ENCODE measurements around the gene GPRIN1. TPM values are rescaled to one million over a fixed set of nuclear protein-coding genes. Genes with fewer than 3 reads are reported as not detected.

GPRIN1 gene
- total RNA-seq, 1 experiment from 2014 or later, result 6.9 TPM

DNA sequence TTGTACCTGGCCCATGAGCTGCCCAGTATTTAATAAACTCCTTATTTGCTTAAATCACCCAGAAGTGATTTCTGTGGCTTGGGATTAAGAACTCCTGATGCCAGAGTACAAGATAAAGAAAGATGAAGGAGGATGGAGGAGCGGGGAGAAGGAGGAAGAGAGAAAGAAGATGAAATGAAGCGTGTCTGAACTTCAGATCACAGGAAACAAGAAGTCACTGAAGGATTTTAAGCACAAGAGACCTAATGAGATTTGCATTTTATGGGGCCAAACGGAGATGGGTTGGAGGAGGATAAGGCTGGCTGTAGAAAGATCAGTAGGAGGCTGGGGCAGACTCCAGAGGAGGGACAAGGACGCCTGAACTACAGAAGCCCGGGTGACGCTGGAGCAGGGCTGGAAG is 23.6 kb upstream of the GPRIN1 start:
- DNase-seq, result no peak
- Histone ChIP-seq H3K9me3 (replicated peaks) (no peaks in the 10 kb centered on the region), H3K27ac (no peak overlapping the region), H3K4me1 (no peaks in the 10 kb centered on the region), H3K4me3 (no peak overlapping the region), H3K27me3 (peaks cover 9% of the 10 kb centered on the region), H3K36me3 (no peaks in the 10 kb centered on the region)

DNA sequence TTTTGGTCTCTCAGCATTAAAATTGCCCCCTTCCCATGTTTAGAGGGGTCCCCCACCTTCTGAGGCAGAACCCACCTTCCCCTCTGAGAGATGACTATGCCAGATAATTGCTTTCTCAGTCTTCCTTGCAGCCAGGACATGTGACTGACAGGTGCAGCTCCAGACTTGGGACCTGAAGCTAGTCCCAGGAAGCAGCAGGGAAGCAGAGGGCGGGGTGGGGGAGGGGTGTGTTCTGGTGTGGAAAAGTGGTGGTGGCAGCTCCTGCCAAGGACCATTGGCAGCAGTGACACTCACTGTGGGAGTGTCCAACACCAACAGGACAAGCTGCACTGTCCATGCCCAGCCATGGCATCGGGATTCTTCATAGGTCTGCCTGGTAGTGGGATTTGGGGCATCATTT is 22.8 kb upstream of the GPRIN1 start:
- Histone ChIP-seq H3K27me3 (peaks cover 12% of the 10 kb centered on the region), H3K9me3 (replicated peaks) (no peaks in the 10 kb centered on the region), H3K27ac (no peak overlapping the region), H3K4me3 (no peak overlapping the region), H3K36me3 (no peaks in the 10 kb centered on the region), H3K4me1 (no peaks in the 10 kb centered on the region)
- no peak for DNase-seq

DNA sequence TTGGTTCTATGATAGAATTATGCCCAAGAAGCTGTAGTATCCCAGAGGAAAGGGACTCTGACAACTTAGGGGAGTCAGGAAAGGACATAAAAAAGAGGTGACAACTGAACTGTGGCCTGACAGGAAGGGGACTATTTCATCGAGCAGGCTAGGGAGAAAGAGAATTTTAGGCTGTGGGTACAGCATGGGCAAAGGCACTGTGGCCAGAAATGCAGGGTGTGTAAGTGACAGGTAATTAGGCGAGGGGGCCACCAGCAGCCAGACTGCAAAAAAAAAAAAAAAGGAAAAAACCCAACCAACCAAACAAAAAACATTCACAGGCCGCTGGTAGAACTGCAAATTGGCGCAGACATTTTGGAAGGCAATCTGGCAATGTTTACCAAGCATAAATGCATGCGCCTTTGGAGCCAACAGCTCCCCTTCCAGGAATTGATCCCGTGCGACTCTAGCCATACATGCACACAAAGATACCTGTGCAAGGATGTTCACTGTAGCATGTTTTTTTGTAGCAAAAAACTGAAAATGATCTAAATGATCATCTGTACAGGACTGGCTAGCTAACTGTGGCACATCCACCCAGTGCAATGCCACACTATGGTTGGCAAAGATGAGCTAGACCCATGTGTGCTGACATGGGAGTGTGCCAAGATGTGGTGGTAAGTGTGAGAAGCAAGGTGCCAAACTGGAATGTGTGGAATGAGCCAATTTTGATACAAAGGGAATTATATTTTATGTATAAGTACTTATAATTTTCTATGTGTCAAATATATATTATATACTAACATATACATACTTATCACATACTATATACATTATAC is 21.6 kb upstream of the GPRIN1 start:
- Histone ChIP-seq H3K27ac (no peak overlapping the region), H3K36me3 (no peaks in the 10 kb centered on the region), H3K27me3 (peaks cover 23% of the 10 kb centered on the region), H3K4me3 (no peak overlapping the region), H3K4me1 (no peaks in the 10 kb centered on the region), H3K9me3 (replicated peaks) (no peaks in the 10 kb centered on the region)
- no peak for DNase-seq

DNA sequence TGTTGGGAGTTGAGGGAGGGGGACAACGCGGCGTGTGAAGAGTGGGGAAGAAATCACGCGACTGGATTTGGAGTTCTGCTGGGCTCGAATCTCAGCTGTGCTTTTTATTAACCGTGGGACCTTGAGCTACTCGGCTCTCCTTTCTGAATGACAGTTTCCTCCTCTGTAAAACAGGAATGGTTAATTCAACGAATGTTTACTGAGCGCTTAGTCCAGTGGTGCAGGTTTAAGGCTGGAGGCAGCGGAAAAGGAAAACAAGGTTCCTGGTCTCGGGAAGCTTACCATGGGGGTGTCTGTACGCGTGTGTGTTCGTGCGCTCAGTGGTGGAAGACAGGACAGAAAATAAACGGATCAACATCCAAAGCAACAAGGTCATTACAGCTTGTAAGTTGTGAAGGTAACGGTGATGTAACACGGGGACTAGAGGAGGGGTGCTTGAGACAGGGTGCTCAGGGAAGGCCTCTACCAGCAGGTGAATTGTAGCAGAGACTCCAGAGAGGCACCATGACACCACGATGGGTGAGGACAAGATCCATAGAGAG is 20.8 kb upstream of the GPRIN1 start:
- no peak overlapping the region for H3K27ac ChIP-seq
- H3K27me3 ChIP-seq, result peaks cover 31% of the 10 kb centered on the region
- no peaks in the 10 kb centered on the region for H3K4me1 ChIP-seq
- no peaks in the 10 kb centered on the region for H3K36me3 ChIP-seq
- no peaks in the 10 kb centered on the region for H3K9me3 ChIP-seq (replicated peaks)
- no peak overlapping the region for H3K4me3 ChIP-seq
- DNase-seq, result no peak

GRCh38 chr5:176629853-176630680 is 20.1 kb upstream of the GPRIN1 start, which contains the start of the genes EIF4E1B and SNCB:
EIF4E1B (plus strand) TSS chr5:176630675; CDS start chr5:176642788, 12,113 bp downstream.
SNCB (minus strand) TSS chr5:176630534; CDS start chr5:176629654, 880 bp downstream.
- DNase-seq, result no peak
- no peak within 1 kb of the TSS for H3K4me3 ChIP-seq
- no peaks in the 10 kb centered on the region for H3K4me1 ChIP-seq
- H3K36me3 ChIP-seq, result no peaks in the 10 kb centered on the region
- H3K27ac ChIP-seq, result no peak within 1 kb of the TSS
- no peaks in the 10 kb centered on the region for H3K9me3 ChIP-seq (replicated peaks)
- peaks cover 38% of the 10 kb centered on the region for H3K27me3 ChIP-seq

DNA sequence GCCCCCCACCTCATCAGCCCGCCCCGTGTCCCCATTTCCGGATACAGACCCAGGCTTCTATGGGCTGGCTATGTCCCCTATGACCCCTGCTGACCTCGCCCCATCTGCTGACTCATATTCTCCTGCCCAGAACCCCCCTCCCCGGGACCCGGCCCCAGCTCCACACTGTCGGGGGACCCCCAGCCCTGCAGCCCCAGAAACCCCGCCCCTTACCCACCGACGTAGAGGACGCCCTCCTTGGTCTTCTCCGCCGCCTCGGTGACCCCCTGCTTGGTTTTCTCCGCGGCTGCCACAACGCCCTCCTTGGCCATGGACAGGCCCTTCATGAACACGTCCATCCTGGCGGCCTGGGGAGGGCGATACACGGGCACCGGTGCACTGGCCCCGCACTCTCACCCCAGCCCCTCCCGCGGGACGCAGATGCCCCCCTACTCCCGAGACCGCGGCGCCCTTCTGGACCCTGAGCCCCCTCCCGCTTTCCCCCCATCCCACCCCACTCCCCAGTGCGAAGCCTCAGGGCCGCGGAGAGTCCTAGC is 19.4 kb upstream of the GPRIN1 start:
- Histone ChIP-seq H3K9me3 (replicated peaks) (no peaks in the 10 kb centered on the region), H3K4me3 (no peak overlapping the region), H3K4me1 (no peaks in the 10 kb centered on the region), H3K27me3 (peaks cover 42% of the 10 kb centered on the region), H3K36me3 (no peaks in the 10 kb centered on the region), H3K27ac (no peak overlapping the region)
- no peak for DNase-seq

DNA sequence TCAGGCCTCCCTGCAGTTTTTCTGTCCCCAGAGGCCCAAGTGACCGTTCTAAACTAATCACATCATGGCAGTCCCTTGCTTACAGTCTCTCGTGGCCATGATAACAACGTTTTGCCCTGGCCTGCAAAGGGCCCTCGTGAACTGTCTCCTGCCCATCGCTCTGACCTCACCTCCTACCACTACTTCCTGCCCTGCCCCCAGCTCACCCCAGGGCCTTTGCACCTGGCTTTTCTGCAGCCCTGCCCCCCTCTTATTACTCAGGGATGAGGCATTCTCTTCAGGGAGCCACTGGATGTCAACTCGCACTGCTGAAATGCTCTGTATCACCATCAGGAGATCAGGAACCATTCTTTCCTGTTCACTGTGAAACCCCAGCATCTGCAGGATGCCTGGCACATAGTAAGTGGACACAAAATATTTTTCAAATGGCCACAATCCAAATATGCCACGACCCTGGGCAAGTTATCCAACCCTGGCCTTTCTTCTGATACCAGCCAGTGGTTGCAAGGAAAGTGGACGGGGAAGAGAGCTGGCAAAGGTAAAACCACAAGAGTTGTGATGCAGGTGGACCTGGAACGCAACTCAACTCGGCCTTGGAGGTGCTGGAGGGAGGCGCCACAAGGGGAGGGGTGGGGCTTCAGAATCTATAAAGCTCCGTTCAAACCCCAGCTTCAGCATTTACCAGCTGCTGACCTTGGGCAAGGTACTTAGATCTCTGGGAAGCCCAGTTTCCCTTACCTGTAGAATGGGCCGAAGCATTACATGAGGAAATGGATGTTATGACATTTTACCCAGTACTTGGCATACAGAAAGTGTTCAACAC is 18.7 kb upstream of the GPRIN1 start:
- Histone ChIP-seq H3K36me3 (no peaks in the 10 kb centered on the region), H3K4me1 (no peaks in the 10 kb centered on the region), H3K9me3 (replicated peaks) (no peaks in the 10 kb centered on the region), H3K27ac (no peak overlapping the region), H3K27me3 (peaks cover 42% of the 10 kb centered on the region), H3K4me3 (no peak overlapping the region)
- DNase-seq, result no peak

- DNase-seq, result no peak
- no peaks in the 10 kb centered on the region for H3K4me1 ChIP-seq
- no peaks in the 10 kb centered on the region for H3K36me3 ChIP-seq
- no peak overlapping the region for H3K4me3 ChIP-seq
- no peak overlapping the region for H3K27ac ChIP-seq
- no peaks in the 10 kb centered on the region for H3K9me3 ChIP-seq (replicated peaks)
- peaks cover 42% of the 10 kb centered on the region for H3K27me3 ChIP-seq
Observed at GRCh38 chr5:176627582-176627981, 17.6 kb upstream of the GPRIN1 start.

- Histone ChIP-seq H3K4me3 (no peak overlapping the region), H3K9me3 (replicated peaks) (no peaks in the 10 kb centered on the region), H3K27me3 (peaks cover 35% of the 10 kb centered on the region), H3K27ac (no peak overlapping the region), H3K36me3 (no peaks in the 10 kb centered on the region), H3K4me1 (no peaks in the 10 kb centered on the region; the same call in 1 of the 2 replicates)
- DNase-seq, result no peak
Observed at GRCh38 chr5:176626876-176627236, 16.9 kb upstream of the GPRIN1 start.

DNA sequence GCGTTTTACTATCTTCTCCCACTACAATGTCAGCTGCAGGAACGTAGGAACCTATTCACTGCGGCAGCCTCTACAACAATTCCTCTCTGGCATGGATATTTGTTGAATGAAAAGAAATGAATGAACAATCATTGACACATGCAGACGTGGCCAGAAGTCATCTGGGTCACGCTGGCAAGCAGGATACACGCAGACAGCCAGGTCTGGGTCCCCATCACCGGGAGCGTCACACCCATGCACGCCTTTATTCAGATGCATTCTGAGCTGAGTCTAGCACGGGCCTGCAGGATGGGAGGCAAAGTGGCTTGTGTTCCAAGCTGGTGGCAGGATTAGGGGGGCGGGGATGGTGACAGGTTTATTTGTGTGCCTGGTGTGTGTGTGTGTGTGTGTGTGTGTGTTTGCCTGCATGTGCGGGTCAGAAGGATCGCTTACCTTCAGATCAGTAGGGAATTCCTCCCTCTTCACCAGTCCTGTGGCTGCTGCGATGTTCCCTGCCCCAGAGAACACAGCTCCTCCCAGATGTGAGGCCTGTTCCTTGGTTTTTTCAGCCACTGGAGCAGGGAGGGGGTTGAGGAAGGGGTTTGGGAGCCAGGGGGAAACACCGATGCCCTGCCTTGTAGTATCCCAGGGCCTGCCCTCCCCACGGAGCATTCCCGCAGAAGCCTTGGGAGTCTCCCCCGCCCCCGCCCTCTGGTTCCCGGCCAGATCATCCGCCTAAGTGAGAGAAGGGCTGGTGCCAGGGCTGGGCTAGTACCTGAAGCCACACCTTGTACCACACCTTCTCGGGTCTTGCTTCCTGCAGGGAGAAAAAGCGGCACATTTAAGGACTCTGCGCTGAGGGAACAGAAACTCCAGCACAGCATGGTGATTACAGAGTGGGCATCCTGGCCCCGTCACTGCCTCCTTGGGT is 16.3 kb upstream of the GPRIN1 start:
- Histone ChIP-seq H3K4me3 (no peak overlapping the region), H3K27me3 (peaks cover 33% of the 10 kb centered on the region), H3K9me3 (replicated peaks) (no peaks in the 10 kb centered on the region), H3K27ac (no peak overlapping the region), H3K36me3 (no peaks in the 10 kb centered on the region), H3K4me1 (peaks cover 6% of the 10 kb centered on the region; the same call in 1 of the 2 replicates)
- no peak for DNase-seq

DNA sequence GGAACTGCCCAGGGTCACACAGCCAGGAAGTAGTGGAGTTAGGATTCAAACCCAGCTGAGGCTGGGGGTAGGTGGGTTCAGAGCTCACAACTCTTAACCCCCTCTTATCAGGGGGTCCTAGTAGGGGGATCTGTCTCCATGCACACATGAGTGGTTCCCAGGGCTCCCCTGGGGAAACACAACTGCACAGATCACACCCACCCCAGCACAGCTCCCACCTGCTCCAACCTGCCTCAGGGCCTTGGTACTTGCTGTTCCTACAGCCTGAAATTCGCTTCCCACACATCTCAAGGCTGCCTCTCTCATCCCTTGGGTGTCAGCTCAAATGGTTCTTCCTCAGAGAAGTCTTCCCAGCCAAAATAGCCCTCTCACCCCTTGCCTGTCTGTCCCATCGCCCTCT is 15.6 kb upstream of the GPRIN1 start:
- Histone ChIP-seq H3K36me3 (no peaks in the 10 kb centered on the region), H3K4me1 (peaks cover 8% of the 10 kb centered on the region; the same call in 1 of the 2 replicates)

GRCh38 chr5:176624938-176625337 is 15.0 kb upstream of the GPRIN1 start:
- Histone ChIP-seq H3K9me3 (replicated peaks) (no peaks in the 10 kb centered on the region), H3K27me3 (peaks cover 33% of the 10 kb centered on the region)

More for the DNA sequence above, 15.6 kb upstream of the GPRIN1 start:
- Histone ChIP-seq H3K27me3 (peaks cover 33% of the 10 kb centered on the region), H3K4me3 (no peak overlapping the region), H3K27ac (no peak overlapping the region), H3K9me3 (replicated peaks) (no peaks in the 10 kb centered on the region)
- no peak for DNase-seq

DNA sequence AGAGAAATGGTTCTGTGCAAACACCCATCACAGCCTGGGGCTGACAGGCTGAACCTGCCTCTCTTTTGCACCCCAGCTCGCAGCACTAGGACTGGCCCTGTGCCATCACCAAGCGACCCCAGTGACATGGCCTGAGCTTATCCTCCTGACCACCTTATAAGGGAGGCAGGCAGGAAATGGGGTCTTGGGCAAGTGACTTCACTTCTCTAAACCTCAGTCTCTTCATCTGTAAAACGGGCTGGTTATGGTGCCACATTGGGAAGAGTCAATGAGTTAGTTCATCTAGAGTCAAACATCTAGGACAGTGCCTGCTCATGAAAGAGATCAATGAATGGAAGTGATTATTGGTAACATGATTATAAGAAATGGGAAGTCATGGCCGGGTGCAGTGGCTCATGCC is 14.2 kb upstream of the GPRIN1 start:
- DNase-seq, result no peak
- H3K27me3 ChIP-seq, result peaks cover 33% of the 10 kb centered on the region
- no peaks in the 10 kb centered on the region for H3K36me3 ChIP-seq
- H3K4me1 ChIP-seq, result peaks cover 8% of the 10 kb centered on the region; the same call in 1 of the 2 replicates
- H3K9me3 ChIP-seq (replicated peaks), result no peaks in the 10 kb centered on the region
- no peak overlapping the region for H3K4me3 ChIP-seq
- H3K27ac ChIP-seq, result no peak overlapping the region

More at GRCh38 chr5:176624938-176625337, 15.0 kb upstream of the GPRIN1 start:
- peaks cover 8% of the 10 kb centered on the region; the same call in 1 of the 2 replicates for H3K4me1 ChIP-seq
- no peak overlapping the region for H3K4me3 ChIP-seq
- no peak overlapping the region for H3K27ac ChIP-seq
- H3K36me3 ChIP-seq, result no peaks in the 10 kb centered on the region
- DNase-seq, result no peak
